Liver (tissue), 9 donors: Measurements from ENCODE around the gene INPP4B. TPM values are rescaled to one million over a fixed set of nuclear protein-coding genes. Genes with fewer than 3 reads are reported as not detected.

Source experiments
- DNase-seq: peaks from one replicate; pipeline ENCODE4 v3.0.0-alpha.2; 2017; ENCODE audit warnings: low spot score
- H3K27ac ChIP-seq, 2 donors: one replicate each; pipeline ENCODE4 v1.7.0; 2013; ENCODE audit warnings: inconsistent platforms in 2 of 2, low read length in 2 of 2, control low read depth in 1 of 2, low read depth in 1 of 2, mild to moderate bottlenecking in 1 of 2
- H3K27me3 ChIP-seq, 4 donors: one replicate each; pipeline versions ENCODE4 v1.6.1 to v1.7.0; 2013; ENCODE audit warnings: low read length in 3 of 4, inconsistent platforms in 1 of 4, mild to moderate bottlenecking in 1 of 4, moderate library complexity in 1 of 4; ENCODE audit not compliant: control insufficient read depth in 4 of 4, insufficient read depth in 4 of 4
- H3K36me3 ChIP-seq, 4 donors: one replicate each; pipeline versions ENCODE4 v1.6.1 to v1.7.0; 2013; ENCODE audit warnings: low read length in 3 of 4, mild to moderate bottlenecking in 3 of 4, low read depth in 1 of 4, moderate library complexity in 1 of 4; ENCODE audit not compliant: control insufficient read depth in 4 of 4, insufficient read depth in 3 of 4
- H3K4me1 ChIP-seq, 4 donors: one replicate each; pipeline versions ENCODE4 v1.6.1 to v1.7.0; 2013; ENCODE audit warnings: low read length in 3 of 4, mild to moderate bottlenecking in 3 of 4, moderate library complexity in 1 of 4; ENCODE audit not compliant: control insufficient read depth in 4 of 4, insufficient read depth in 4 of 4
- H3K4me3 ChIP-seq, 3 donors: one replicate each; pipeline versions ENCODE4 v1.6.1 to v1.7.0; 2013; ENCODE audit warnings: low read length in 3 of 3, control low read depth in 1 of 3, low read depth in 1 of 3, mild to moderate bottlenecking in 1 of 3
- H3K9ac ChIP-seq, 2 donors: one replicate each; pipeline ENCODE4 v1.7.0; 2013; ENCODE audit warnings: low read length in 2 of 2, mild to moderate bottlenecking in 2 of 2, moderate library complexity in 2 of 2, control low read depth in 1 of 2, low read depth in 1 of 2
- H3K9me3 ChIP-seq, 4 donors: one replicate each; pipeline versions ENCODE4 v1.6.1 to v1.7.0; 2013; ENCODE audit warnings: low read length in 3 of 4; ENCODE audit not compliant: control insufficient read depth in 4 of 4
- GABPA ChIP-seq, 2 donors: IDR thresholded peaks in 1 of 2; conservative IDR thresholded peaks in 1 of 2; 2 replicates each; pipeline ENCODE4 v1.6.1; 2016; ENCODE audit warnings: antibody characterized with exemption in 2 of 2, mild to moderate bottlenecking in 1 of 2, moderate library complexity in 1 of 2
- HNF4A ChIP-seq, 2 donors: conservative IDR thresholded peaks; 2 replicates each; pipeline ENCODE4 v1.6.1; 2016; ENCODE audit warnings: antibody characterized with exemption in 2 of 2, mild to moderate bottlenecking in 2 of 2
- HNF4G ChIP-seq: IDR thresholded peaks from 2 replicates; pipeline ENCODE4 v1.6.1; 2016; ENCODE audit warnings: antibody characterized with exemption
- JUND ChIP-seq, 2 donors: IDR thresholded peaks; 2 replicates each; pipeline ENCODE4 v1.6.1; 2016; ENCODE audit warnings: antibody characterized with exemption in 2 of 2
- RAD21 ChIP-seq, 2 donors: IDR thresholded peaks; 2 replicates each; pipeline ENCODE4 v1.6.1; 2016; ENCODE audit warnings: antibody characterized with exemption in 2 of 2, mild to moderate bottlenecking in 2 of 2
- RXRA ChIP-seq, 2 donors: IDR thresholded peaks; 2 replicates each; pipeline ENCODE4 v1.6.1; 2017 to 2018; ENCODE audit warnings: antibody characterized with exemption in 2 of 2, mild to moderate bottlenecking in 1 of 2
- SP1 ChIP-seq: IDR thresholded peaks from 2 replicates; pipeline ENCODE4 v1.6.1; 2018; ENCODE audit warnings: antibody characterized with exemption, mild to moderate bottlenecking
- TAF1 ChIP-seq: conservative IDR thresholded peaks from 2 replicates; pipeline ENCODE4 v1.6.1; 2016; ENCODE audit warnings: antibody characterized with exemption, mild to moderate bottlenecking
- YY1 ChIP-seq: IDR thresholded peaks from 2 replicates; pipeline ENCODE4 v1.6.1; 2016; ENCODE audit warnings: antibody characterized with exemption, mild to moderate bottlenecking
- WGBS: extraction: QIAGEN DNeasy Blood & Tissue Kit; methylation state at CpG from one replicate; pipeline ENCODE4 v1.1.7; 2013; 5-methylcytosine and 5-hydroxymethylcytosine counted together
- polyA plus RNA-seq, 2 donors: library from polyadenylated mRNA; stranded (reverse) in 1 of 2; unstranded in 1 of 2; fragments of 200-250 nt in 1 of 2; fragments of >200 nt in 1 of 2; fragmentation: Nextera tagmentation in 1 of 2; extraction: Ambion mirVana in 1 of 2; gene quantifications; one replicate each; pipeline versions ENCODE4 v1.2.1 to v1.2.3, GENCODE V29; 2013 to 2015
- total RNA-seq, 2 donors: library from RNA; depleted of rRNA; stranded (reverse); fragments of >200 nt; gene quantifications; one replicate each; pipeline ENCODE4 v1.2.3, GENCODE V29; 2014
- TF ChIP-seq, protein P1 (sequence below): IDR thresholded peaks from 2 replicates; pipeline ENCODE4 v1.6.1; 2016; ENCODE audit warnings: antibody characterized with exemption
- TF ChIP-seq, protein P2 (sequence below): IDR thresholded peaks from 2 replicates; pipeline ENCODE4 v1.6.1; 2016; ENCODE audit warnings: antibody characterized with exemption, mild to moderate bottlenecking
- TF ChIP-seq, protein P3 (sequence below): fragments of 150-350 bp; IDR thresholded peaks from 2 replicates; pipeline ENCODE4 v1.5.1; 2017; ENCODE audit warnings: improper control_type of control experiment, low read depth, low read length; ENCODE audit not compliant: missing input control
- TF ChIP-seq, protein P4 (sequence below): IDR thresholded peaks from 2 replicates; pipeline ENCODE4 v1.6.1; 2016; ENCODE audit warnings: antibody characterized with exemption
- TF ChIP-seq, protein P5 (sequence below): IDR thresholded peaks from 2 replicates; pipeline ENCODE4 v1.6.1; 2016; ENCODE audit warnings: antibody characterized with exemption
- donor health status: healthy.
- donor health status: healthy.
- donor health status: healthy.
- donor health status: healthy.
- donor health status: healthy.

INPP4B gene
- total and polyA plus RNA-seq, 4 donors: 0.43 to 2.8 (median 1.6) TPM

DNA sequence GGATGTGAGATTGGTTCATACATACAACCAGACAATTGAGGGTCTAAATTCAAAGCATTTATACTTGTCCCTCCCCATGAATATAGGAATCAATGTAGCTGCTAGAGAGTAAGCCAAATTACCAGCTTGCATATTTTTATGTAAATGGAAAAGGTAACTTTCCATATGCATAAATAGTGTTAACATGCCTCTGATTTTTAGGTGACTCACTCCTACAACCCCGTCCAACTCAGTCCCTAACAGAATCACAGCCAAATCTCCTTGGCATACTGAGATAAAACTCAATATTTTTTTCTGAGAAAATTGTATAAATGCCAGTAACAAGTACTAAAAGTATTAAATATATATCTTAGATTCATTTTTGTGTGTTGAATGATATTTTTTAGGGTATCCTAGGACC is 67.2 kb downstream of the INPP4B start:
- H3K9me3 ChIP-seq: no peaks in the 10 kb centered on the region
- H3K27ac ChIP-seq: no peak overlapping the region
- H3K27me3 ChIP-seq: no peaks in the 10 kb centered on the region
- H3K9ac ChIP-seq: no peak overlapping the region
- WGBS: 61% methylated on average over 1 of the region's 1 CpG
- no peak for DNase-seq
- no peaks in the 10 kb centered on the region for H3K4me1 ChIP-seq
- no peak for TF ChIP-seq JUND (IDR thresholded peaks at IDR 0.05)
- TF ChIP-seq, protein P1, sequence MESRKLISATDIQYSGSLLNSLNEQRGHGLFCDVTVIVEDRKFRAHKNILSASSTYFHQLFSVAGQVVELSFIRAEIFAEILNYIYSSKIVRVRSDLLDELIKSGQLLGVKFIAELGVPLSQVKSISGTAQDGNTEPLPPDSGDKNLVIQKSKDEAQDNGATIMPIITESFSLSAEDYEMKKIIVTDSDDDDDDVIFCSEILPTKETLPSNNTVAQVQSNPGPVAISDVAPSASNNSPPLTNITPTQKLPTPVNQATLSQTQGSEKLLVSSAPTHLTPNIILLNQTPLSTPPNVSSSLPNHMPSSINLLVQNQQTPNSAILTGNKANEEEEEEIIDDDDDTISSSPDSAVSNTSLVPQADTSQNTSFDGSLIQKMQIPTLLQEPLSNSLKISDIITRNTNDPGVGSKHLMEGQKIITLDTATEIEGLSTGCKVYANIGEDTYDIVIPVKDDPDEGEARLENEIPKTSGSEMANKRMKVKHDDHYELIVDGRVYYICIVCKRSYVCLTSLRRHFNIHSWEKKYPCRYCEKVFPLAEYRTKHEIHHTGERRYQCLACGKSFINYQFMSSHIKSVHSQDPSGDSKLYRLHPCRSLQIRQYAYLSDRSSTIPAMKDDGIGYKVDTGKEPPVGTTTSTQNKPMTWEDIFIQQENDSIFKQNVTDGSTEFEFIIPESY: no peak
- no peak for TF ChIP-seq GABPA (IDR thresholded peaks at IDR 0.05 in 1 of 2, conservative IDR thresholded peaks at IDR 0.05 in 1 of 2)
- TF ChIP-seq HNF4A (conservative IDR thresholded peaks at IDR 0.05): no peak
- TF ChIP-seq TAF1: no peak
- TF ChIP-seq YY1: no peak
- no peak for TF ChIP-seq RXRA (IDR thresholded peaks at IDR 0.05)
- TF ChIP-seq, protein P2, sequence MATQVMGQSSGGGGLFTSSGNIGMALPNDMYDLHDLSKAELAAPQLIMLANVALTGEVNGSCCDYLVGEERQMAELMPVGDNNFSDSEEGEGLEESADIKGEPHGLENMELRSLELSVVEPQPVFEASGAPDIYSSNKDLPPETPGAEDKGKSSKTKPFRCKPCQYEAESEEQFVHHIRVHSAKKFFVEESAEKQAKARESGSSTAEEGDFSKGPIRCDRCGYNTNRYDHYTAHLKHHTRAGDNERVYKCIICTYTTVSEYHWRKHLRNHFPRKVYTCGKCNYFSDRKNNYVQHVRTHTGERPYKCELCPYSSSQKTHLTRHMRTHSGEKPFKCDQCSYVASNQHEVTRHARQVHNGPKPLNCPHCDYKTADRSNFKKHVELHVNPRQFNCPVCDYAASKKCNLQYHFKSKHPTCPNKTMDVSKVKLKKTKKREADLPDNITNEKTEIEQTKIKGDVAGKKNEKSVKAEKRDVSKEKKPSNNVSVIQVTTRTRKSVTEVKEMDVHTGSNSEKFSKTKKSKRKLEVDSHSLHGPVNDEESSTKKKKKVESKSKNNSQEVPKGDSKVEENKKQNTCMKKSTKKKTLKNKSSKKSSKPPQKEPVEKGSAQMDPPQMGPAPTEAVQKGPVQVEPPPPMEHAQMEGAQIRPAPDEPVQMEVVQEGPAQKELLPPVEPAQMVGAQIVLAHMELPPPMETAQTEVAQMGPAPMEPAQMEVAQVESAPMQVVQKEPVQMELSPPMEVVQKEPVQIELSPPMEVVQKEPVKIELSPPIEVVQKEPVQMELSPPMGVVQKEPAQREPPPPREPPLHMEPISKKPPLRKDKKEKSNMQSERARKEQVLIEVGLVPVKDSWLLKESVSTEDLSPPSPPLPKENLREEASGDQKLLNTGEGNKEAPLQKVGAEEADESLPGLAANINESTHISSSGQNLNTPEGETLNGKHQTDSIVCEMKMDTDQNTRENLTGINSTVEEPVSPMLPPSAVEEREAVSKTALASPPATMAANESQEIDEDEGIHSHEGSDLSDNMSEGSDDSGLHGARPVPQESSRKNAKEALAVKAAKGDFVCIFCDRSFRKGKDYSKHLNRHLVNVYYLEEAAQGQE: no peak
- TF ChIP-seq, protein P3, sequence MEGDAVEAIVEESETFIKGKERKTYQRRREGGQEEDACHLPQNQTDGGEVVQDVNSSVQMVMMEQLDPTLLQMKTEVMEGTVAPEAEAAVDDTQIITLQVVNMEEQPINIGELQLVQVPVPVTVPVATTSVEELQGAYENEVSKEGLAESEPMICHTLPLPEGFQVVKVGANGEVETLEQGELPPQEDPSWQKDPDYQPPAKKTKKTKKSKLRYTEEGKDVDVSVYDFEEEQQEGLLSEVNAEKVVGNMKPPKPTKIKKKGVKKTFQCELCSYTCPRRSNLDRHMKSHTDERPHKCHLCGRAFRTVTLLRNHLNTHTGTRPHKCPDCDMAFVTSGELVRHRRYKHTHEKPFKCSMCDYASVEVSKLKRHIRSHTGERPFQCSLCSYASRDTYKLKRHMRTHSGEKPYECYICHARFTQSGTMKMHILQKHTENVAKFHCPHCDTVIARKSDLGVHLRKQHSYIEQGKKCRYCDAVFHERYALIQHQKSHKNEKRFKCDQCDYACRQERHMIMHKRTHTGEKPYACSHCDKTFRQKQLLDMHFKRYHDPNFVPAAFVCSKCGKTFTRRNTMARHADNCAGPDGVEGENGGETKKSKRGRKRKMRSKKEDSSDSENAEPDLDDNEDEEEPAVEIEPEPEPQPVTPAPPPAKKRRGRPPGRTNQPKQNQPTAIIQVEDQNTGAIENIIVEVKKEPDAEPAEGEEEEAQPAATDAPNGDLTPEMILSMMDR: no peak
- TF ChIP-seq, protein P4, sequence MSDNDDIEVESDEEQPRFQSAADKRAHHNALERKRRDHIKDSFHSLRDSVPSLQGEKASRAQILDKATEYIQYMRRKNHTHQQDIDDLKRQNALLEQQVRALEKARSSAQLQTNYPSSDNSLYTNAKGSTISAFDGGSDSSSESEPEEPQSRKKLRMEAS: no peak
- no peak for TF ChIP-seq HNF4G
- TF ChIP-seq SP1: no peak
- TF ChIP-seq, protein P5, sequence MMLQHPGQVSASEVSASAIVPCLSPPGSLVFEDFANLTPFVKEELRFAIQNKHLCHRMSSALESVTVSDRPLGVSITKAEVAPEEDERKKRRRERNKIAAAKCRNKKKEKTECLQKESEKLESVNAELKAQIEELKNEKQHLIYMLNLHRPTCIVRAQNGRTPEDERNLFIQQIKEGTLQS: no peak
- TF ChIP-seq RAD21 (IDR thresholded peaks at IDR 0.05): no peak
- H3K4me3 ChIP-seq: no peak overlapping the region
- no peaks in the 10 kb centered on the region for H3K36me3 ChIP-seq

DNA sequence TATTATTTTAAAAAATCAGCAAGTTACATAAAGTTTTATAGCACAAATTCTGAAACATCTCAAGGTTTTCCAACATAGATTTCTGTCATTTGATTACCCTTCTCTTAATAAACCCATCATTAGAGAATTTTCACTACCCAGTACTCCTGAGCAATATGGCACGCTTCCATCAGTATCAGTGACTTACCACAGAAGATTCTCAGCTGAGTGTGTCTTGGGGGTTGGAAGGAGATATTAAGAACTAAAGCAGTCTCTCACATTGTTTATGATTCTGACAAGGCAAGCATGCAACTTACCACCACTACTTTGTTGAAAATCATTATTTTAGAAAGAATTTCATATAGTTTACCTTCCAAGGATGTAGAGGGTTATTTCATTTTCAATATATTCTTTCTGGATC is 67.7 kb downstream of the INPP4B start:
- DNase-seq: no peak
- no peaks in the 10 kb centered on the region for H3K9me3 ChIP-seq
- no peaks in the 10 kb centered on the region for H3K4me1 ChIP-seq
- no peak overlapping the region for H3K4me3 ChIP-seq
- no peak for TF ChIP-seq GABPA (IDR thresholded peaks at IDR 0.05 in 1 of 2, conservative IDR thresholded peaks at IDR 0.05 in 1 of 2)
- TF ChIP-seq, protein P5: no peak
- no peak overlapping the region for H3K9ac ChIP-seq
- WGBS: 74% methylated on average over 1 of the region's 1 CpG
- H3K36me3 ChIP-seq: no peaks in the 10 kb centered on the region
- no peak overlapping the region for H3K27ac ChIP-seq
- no peaks in the 10 kb centered on the region for H3K27me3 ChIP-seq
